Measurements from ENCODE around the gene PWP1. TPM values are rescaled to one million over a fixed set of nuclear protein-coding genes. Genes with fewer than 3 reads are reported as not detected.
A peak's percentile ranks its signal among the peaks of the same experiment; 100 is the strongest.

PWP1 gene
- total RNA-seq (2012; rRNA removed) = 136 and 152 TPM in 2 replicates

DNA sequence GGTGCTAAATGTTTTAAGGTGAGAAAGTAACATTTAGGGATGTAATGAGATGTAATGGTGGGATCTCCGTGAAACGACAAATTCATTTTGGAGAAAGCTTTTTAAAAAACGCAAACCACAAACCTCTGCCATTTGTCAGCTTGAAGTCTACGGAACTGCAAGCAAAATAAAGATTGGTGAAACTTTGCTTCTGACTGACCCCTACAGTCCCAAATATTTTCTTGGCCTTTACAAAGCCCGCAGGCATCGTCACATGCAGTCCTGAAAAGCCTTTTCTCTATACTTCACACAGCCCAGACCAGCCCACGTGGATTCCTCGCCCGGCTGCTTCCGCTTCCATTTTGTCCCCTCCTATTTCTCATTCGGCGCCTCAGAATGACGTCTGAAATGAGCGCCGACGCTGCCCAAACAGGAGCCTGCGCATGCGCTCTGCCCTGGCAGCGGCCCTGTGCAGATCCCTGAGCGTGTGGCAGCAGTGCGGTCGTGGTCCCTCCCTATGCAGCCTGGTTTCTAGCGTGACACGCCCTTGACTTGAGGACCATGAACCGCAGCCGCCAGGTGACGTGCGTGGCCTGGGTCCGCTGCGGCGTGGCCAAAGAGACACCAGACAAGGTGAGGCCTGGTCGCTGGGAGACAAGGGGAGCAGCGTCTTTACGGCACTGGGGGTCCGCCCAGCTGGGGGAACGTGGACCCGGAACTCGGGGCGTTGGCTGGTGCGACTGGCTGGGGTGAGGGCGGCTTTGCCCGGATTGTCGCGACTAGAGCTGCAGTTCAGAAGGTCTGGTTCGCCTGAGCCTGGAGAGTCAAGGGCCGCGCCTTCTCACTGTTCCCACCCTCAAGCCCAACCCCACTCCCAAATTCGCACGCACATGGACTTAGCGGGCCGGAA lies at the start of gene PWP1:
Gene PWP1 (plus strand): TSS at position 440 of the 889 bp plus-strand sequence. CDS start 101 bp downstream, at position 541.
- H3K27me3 ChIP-seq (ENCODE audit: control insufficient read depth, insufficient read depth, low read length) = peaks cover 7% of the 10 kb centered on the region
- H3K9ac ChIP-seq (ENCODE audit: low read depth, low read length) = peak within 1 kb of the TSS; percentile 94
- no peaks in the 10 kb centered on the region for H3K9me3 ChIP-seq (replicated peaks; ENCODE audit: low read length)
- H3K4me3 ChIP-seq (ENCODE audit: low read length) = peak within 1 kb of the TSS; percentile 91
- peaks cover 23% of the 10 kb centered on the region for H3K36me3 ChIP-seq (ENCODE audit: insufficient read depth, low read length)
- H3K4me1 ChIP-seq (ENCODE audit: control insufficient read depth, insufficient read depth, low read length) = peaks cover 17% of the 10 kb centered on the region
- peak within 1 kb of the TSS; percentile 85 for H3K4me2 ChIP-seq (ENCODE audit: low read length)

DNA sequence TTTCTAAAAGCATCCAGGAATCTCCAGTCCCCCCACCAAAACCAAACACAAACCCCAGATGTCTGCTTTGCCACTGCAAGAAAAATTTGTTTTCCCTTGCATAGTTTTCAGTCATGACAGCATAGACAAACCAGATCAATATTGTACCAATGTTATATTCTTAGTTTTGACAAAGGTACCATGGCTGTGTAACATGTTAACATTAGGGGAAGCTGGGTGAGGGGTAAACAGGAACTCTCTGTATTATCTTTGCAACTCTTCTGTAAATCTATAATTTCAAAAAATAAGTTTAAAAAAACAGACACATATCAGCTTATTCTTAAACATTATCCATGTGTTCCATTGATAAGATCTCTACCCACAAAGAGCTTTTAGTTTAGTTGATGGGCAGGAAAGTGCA lies 44.4 kb upstream of the PWP1 start:
- Histone ChIP-seq H3K4me2 (ENCODE audit: low read length) (no peak overlapping the region), H3K4me1 (ENCODE audit: control insufficient read depth, insufficient read depth, low read length) (no peaks in the 10 kb centered on the region), H3K27me3 (ENCODE audit: control insufficient read depth, insufficient read depth, low read length) (peaks cover 4% of the 10 kb centered on the region), H3K9ac (ENCODE audit: low read depth, low read length) (no peak overlapping the region), H3K4me3 (ENCODE audit: low read length) (no peak overlapping the region), H3K9me3 (replicated peaks; ENCODE audit: low read length) (no peaks in the 10 kb centered on the region), H3K36me3 (ENCODE audit: insufficient read depth, low read length) (no peaks in the 10 kb centered on the region)

DNA sequence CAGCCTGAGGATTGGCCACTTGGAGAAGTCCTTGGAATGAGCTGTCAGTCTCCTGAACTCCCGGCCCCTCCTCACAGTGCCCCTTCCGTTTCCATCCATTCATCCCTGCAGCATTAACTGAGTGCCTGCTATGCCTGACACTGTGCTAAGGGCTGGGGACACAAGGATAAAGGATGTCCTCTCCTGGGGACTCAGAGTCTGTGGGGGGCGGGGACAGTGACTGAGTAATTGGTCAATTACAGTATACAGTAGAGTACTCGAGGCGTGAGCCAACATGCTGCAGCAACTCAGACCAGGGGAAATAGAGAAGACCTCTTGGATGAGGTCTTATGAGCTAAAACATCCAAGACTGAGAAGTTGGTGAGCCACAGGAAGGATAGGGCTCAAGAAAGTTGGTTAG lies 43.4 kb upstream of the PWP1 start:
- Histone ChIP-seq H3K27me3 (ENCODE audit: control insufficient read depth, insufficient read depth, low read length) (peaks cover 4% of the 10 kb centered on the region), H3K4me3 (ENCODE audit: low read length) (no peak overlapping the region), H3K9ac (ENCODE audit: low read depth, low read length) (no peak overlapping the region), H3K4me2 (ENCODE audit: low read length) (no peak overlapping the region), H3K36me3 (ENCODE audit: insufficient read depth, low read length) (no peaks in the 10 kb centered on the region), H3K4me1 (ENCODE audit: control insufficient read depth, insufficient read depth, low read length) (no peaks in the 10 kb centered on the region), H3K9me3 (replicated peaks; ENCODE audit: low read length) (no peaks in the 10 kb centered on the region)

DNA sequence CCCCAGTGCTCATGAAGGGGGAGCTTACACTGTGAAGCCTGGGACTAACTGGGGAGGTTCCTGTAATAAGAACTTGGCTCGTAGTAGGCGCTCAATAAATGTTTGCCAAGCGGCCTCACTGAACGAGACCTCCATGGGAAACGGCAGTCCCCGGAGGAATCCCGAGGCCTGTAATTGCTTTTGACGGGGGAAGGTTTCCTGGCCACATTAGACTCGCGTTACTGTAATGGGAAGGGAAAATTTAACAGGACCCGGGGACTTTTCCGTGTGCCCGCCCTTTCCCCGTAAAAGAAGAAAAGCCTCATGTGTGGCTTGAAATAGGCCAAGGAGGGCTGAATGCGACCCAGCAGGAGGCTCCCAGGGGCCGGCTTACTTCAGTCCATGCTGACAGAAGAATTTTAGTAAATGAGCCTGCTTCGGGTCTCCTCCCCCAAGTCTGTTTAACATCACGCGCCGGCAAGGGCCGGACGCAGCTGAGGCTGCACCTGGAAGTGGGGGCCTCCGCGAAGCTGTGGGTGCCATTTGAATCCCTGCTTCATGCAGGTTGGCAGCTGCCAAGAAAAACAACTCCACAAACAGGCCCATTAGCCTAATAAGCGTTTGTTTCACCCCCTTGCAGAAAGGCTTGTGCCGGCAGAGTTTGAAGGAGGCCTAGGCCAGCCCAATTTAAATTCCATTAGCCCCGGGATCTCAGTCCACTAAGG lies 39.8 kb upstream of the PWP1 start:
- Histone ChIP-seq H3K9me3 (replicated peaks; ENCODE audit: low read length) (no peaks in the 10 kb centered on the region), H3K4me3 (ENCODE audit: low read length) (no peak overlapping the region), H3K4me1 (ENCODE audit: control insufficient read depth, insufficient read depth, low read length) (no peaks in the 10 kb centered on the region), H3K27me3 (ENCODE audit: control insufficient read depth, insufficient read depth, low read length) (peaks cover 5% of the 10 kb centered on the region), H3K4me2 (ENCODE audit: low read length) (no peak overlapping the region), H3K9ac (ENCODE audit: low read depth, low read length) (no peak overlapping the region), H3K36me3 (ENCODE audit: insufficient read depth, low read length) (no peaks in the 10 kb centered on the region)

- Histone ChIP-seq H3K36me3 (ENCODE audit: insufficient read depth, low read length) (no peaks in the 10 kb centered on the region), H3K27me3 (ENCODE audit: control insufficient read depth, insufficient read depth, low read length) (peaks cover 5% of the 10 kb centered on the region), H3K9me3 (replicated peaks; ENCODE audit: low read length) (no peaks in the 10 kb centered on the region), H3K4me2 (ENCODE audit: low read length) (no peak overlapping the region), H3K4me3 (ENCODE audit: low read length) (no peak overlapping the region), H3K4me1 (ENCODE audit: control insufficient read depth, insufficient read depth, low read length) (no peaks in the 10 kb centered on the region), H3K9ac (ENCODE audit: low read depth, low read length) (no peak overlapping the region)
These were observed 39.2 kb upstream of the PWP1 start for GRCh38 chr12:107646436-107646835.

DNA sequence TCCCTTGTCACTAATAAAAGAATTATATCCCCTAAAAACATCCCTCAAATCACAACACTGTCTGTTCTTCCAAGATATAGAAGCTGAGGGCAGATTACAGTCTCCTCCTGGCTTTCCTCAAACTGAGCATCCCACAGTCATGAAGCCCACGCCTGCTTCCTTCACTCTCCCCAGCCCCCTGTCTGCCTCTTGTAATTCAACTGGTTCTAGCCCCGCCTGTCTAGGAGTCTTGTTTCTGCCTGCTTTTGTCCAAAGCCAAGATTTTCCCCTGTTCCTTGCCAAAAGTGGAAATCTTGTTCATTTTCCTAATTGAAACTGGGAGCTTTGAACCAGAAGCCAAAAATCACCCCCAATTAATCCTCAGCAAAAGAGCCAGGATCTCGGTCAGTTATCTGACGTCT lies 35.9 kb upstream of the PWP1 start:
- no peak overlapping the region for H3K9ac ChIP-seq (ENCODE audit: low read depth, low read length)
- peaks cover 5% of the 10 kb centered on the region for H3K27me3 ChIP-seq (ENCODE audit: control insufficient read depth, insufficient read depth, low read length)
- no peaks in the 10 kb centered on the region for H3K4me1 ChIP-seq (ENCODE audit: control insufficient read depth, insufficient read depth, low read length)
- no peaks in the 10 kb centered on the region for H3K36me3 ChIP-seq (ENCODE audit: insufficient read depth, low read length)
- H3K4me2 ChIP-seq (ENCODE audit: low read length) = no peak overlapping the region
- no peak overlapping the region for H3K4me3 ChIP-seq (ENCODE audit: low read length)
- no peaks in the 10 kb centered on the region for H3K9me3 ChIP-seq (replicated peaks; ENCODE audit: low read length)

GRCh38 chr12:107650977-107651376 lies 34.6 kb upstream of the PWP1 start:
- Histone ChIP-seq H3K9me3 (replicated peaks; ENCODE audit: low read length) (no peaks in the 10 kb centered on the region), H3K9ac (ENCODE audit: low read depth, low read length) (no peak overlapping the region), H3K4me3 (ENCODE audit: low read length) (no peak overlapping the region), H3K36me3 (ENCODE audit: insufficient read depth, low read length) (no peaks in the 10 kb centered on the region), H3K4me1 (ENCODE audit: control insufficient read depth, insufficient read depth, low read length) (peaks cover 8% of the 10 kb centered on the region), H3K4me2 (ENCODE audit: low read length) (no peak overlapping the region), H3K27me3 (ENCODE audit: control insufficient read depth, insufficient read depth, low read length) (peaks cover 5% of the 10 kb centered on the region)

- Histone ChIP-seq H3K4me2 (ENCODE audit: low read length) (no peak overlapping the region), H3K4me1 (ENCODE audit: control insufficient read depth, insufficient read depth, low read length) (peaks cover 8% of the 10 kb centered on the region), H3K9ac (ENCODE audit: low read depth, low read length) (no peak overlapping the region), H3K27me3 (ENCODE audit: control insufficient read depth, insufficient read depth, low read length) (peaks cover 5% of the 10 kb centered on the region), H3K4me3 (ENCODE audit: low read length) (no peak overlapping the region), H3K36me3 (ENCODE audit: insufficient read depth, low read length) (no peaks in the 10 kb centered on the region), H3K9me3 (replicated peaks; ENCODE audit: low read length) (no peaks in the 10 kb centered on the region)
These were observed 33.8 kb upstream of the PWP1 start for GRCh38 chr12:107651571-107652449.

GRCh38 chr12:107653519-107653918 lies 32.1 kb upstream of the PWP1 start:
- peaks cover 8% of the 10 kb centered on the region for H3K4me1 ChIP-seq (ENCODE audit: control insufficient read depth, insufficient read depth, low read length)
- peaks cover 5% of the 10 kb centered on the region for H3K27me3 ChIP-seq (ENCODE audit: control insufficient read depth, insufficient read depth, low read length)
- H3K4me3 ChIP-seq (ENCODE audit: low read length) = no peak overlapping the region
- no peak overlapping the region for H3K4me2 ChIP-seq (ENCODE audit: low read length)
- no peaks in the 10 kb centered on the region for H3K9me3 ChIP-seq (replicated peaks; ENCODE audit: low read length)
- H3K9ac ChIP-seq (ENCODE audit: low read depth, low read length) = no peak overlapping the region
- H3K36me3 ChIP-seq (ENCODE audit: insufficient read depth, low read length) = no peaks in the 10 kb centered on the region

DNA sequence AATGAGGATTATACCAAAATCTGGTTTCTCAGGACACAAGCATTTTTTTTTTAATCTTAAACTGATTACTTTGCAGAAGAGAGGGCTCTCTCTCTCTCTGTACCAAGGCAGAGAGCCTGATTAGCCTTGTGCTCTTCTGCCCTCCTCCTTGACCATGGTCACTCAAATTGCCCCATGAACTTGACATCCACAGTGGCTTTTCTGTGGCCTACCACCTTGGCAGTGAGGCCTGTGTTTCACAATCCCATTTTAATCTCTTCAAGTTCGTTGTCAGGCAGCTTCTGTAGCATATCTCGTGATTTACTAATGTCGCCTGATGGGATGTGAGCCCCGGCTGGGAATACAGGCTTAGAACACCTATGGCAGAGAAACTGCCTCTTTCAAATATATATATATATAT lies 30.7 kb upstream of the PWP1 start:
- Histone ChIP-seq H3K36me3 (ENCODE audit: insufficient read depth, low read length) (no peaks in the 10 kb centered on the region), H3K4me3 (ENCODE audit: low read length) (no peak overlapping the region), H3K9me3 (replicated peaks; ENCODE audit: low read length) (no peaks in the 10 kb centered on the region), H3K9ac (ENCODE audit: low read depth, low read length) (no peak overlapping the region), H3K4me1 (ENCODE audit: control insufficient read depth, insufficient read depth, low read length) (peaks cover 8% of the 10 kb centered on the region), H3K4me2 (ENCODE audit: low read length) (no peak overlapping the region), H3K27me3 (ENCODE audit: control insufficient read depth, insufficient read depth, low read length) (no peaks in the 10 kb centered on the region)
